ENCODE results near the gene PTDSS2. TPM values are rescaled to one million over a fixed set of nuclear protein-coding genes. Genes with fewer than 3 reads are reported as not detected.

Gene PTDSS2
- total and polyA plus RNA-seq, 8 donors, result 11.6 to 264 (median 25.1) TPM

GRCh38 chr11:460331-461199 lies 10.5 kb downstream of the PTDSS2 start:
- TF ChIP-seq POLR2AphosphoS5 (IDR thresholded peaks at IDR 0.05) (no peak), CTCF (IDR thresholded peaks at IDR 0.05) (no peak), POLR2A (IDR thresholded peaks at IDR 0.05) (no peak), EP300 (IDR thresholded peaks at IDR 0.05) (no peak)
- 64 to 83% (median 82%) methylated on average over 35 to 41 of the region's 41 CpGs for WGBS, 5 donors
- peaks cover 0 to 4% (median 2%) of the 10 kb centered on the region in 4 donors for H3K4me1 ChIP-seq
- no peak overlapping the region for H3K4me3 ChIP-seq
- no peak overlapping the region for H3K27ac ChIP-seq
- intact Hi-C loops (cut with DNase I; ENCODE audit: low total_unique reads), result no loop called here
- DNase-seq, result no peak
- no peaks in the 10 kb centered on the region for H3K9me3 ChIP-seq
- H3K27me3 ChIP-seq, result no peaks in the 10 kb centered on the region
- H3K36me3 ChIP-seq, result peaks cover 8 to 58% (median 49%) of the 10 kb centered on the region in 4 donors

GRCh38 chr11:461626-462025 lies 11.5 kb downstream of the PTDSS2 start:
- WGBS, 5 donors, result 87 to 96% (median 92%) methylated on average over 8 to 9 of the region's 9 CpGs
- DNase-seq, result no peak
- H3K27ac ChIP-seq, result no peak overlapping the region

GRCh38 chr11:462107-462890 lies 12.2 kb downstream of the PTDSS2 start:
- no peak overlapping the region for H3K27ac ChIP-seq
- no peaks in the 10 kb centered on the region for H3K9me3 ChIP-seq
- no peak for DNase-seq
- H3K36me3 ChIP-seq, result peaks cover 8 to 53% (median 46%) of the 10 kb centered on the region in 4 donors
- WGBS, 5 donors, result 92 to 98% (median 97%) methylated on average over 14 to 16 of the region's 16 CpGs
- no peaks in the 10 kb centered on the region for H3K4me1 ChIP-seq
- intact Hi-C loops (cut with DNase I; ENCODE audit: low total_unique reads), result no loop called here
- H3K4me3 ChIP-seq, result no peak overlapping the region
- no peak for TF ChIP-seq CTCF (IDR thresholded peaks at IDR 0.05)
- TF ChIP-seq EP300 (IDR thresholded peaks at IDR 0.05), result no peak
- no peak for TF ChIP-seq POLR2AphosphoS5 (IDR thresholded peaks at IDR 0.05)
- TF ChIP-seq POLR2A (IDR thresholded peaks at IDR 0.05), result no peak
- H3K27me3 ChIP-seq, result no peaks in the 10 kb centered on the region

More at GRCh38 chr11:461626-462025, 11.5 kb downstream of the PTDSS2 start:
- Histone ChIP-seq H3K4me3 (no peak overlapping the region), H3K27me3 (no peaks in the 10 kb centered on the region), H3K9me3 (no peaks in the 10 kb centered on the region), H3K36me3 (peaks cover 8 to 54% (median 47%) of the 10 kb centered on the region in 4 donors), H3K4me1 (no peaks in the 10 kb centered on the region)
- intact Hi-C loops (cut with DNase I; ENCODE audit: low total_unique reads), result no loop called here
- TF ChIP-seq EP300 (IDR thresholded peaks at IDR 0.05) (no peak), POLR2AphosphoS5 (IDR thresholded peaks at IDR 0.05) (no peak), POLR2A (IDR thresholded peaks at IDR 0.05) (no peak), CTCF (IDR thresholded peaks at IDR 0.05) (no peak)

GRCh38 chr11:464316-464715 lies 14.2 kb downstream of the PTDSS2 start:
- Histone ChIP-seq H3K27me3 (no peaks in the 10 kb centered on the region), H3K27ac (no peak overlapping the region), H3K9me3 (no peaks in the 10 kb centered on the region), H3K4me3 (no peak overlapping the region), H3K36me3 (peaks cover 8 to 52% (median 45%) of the 10 kb centered on the region in 4 donors), H3K4me1 (peaks cover 0 to 10% (median 2%) of the 10 kb centered on the region in 4 donors)
- no peak for DNase-seq
- TF ChIP-seq POLR2A (IDR thresholded peaks at IDR 0.05) (no peak), EP300 (IDR thresholded peaks at IDR 0.05) (no peak), CTCF (IDR thresholded peaks at IDR 0.05) (no peak), POLR2AphosphoS5 (IDR thresholded peaks at IDR 0.05) (no peak)
- whole genome bisulfite sequencing, 5 donors, result 93 to 97% (median 96%) methylated on average over 22 to 24 of the region's 24 CpGs
- intact Hi-C loops (cut with DNase I; ENCODE audit: low total_unique reads), result no loop called here

Measured in stomach (tissue), 9 donors.